Measurements from ENCODE around the gene AFP.

Gene AFP

DNA sequence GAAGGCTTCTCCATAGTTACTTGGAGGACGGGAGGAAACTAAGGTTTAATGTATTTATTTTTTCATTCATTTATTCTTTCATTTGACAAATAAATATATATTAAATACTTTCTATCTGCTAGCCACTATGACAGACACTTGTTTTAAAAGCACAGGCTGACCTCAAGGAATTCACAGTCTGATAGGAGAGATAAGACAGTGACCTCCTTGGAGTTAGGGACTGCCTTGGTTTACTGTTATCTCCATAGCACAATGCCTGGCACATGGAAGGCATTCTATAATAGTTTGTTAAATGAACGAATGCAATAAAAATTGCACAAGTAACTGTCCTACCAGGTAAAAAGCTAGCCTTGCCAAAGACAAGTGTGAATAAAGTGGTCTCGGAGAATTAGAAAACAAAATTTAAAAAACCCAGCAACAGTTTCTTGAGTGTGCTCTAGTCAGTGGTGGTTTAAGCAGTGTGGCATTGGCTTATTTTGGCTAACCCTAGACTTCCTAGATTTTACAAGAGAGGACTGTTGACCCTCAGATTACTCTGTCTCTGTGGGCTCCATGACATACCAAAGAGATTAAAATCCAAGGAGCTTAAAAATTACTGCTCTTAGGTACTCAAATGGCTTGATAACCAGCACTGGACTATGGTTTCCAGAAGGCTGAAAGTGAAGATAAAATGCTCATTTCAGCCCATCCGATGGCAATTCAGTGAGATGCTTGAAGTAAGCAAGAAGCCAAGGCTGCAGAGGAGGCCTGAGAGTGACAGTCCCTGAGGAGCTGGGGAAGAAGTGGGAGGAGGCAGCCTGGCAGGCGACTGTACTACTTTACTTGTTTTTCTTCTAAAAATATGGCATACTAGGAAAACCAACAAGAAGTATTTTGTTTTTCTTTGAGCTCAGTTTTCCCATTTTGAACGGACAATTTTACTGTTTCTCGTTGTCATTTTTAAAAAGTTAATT lies 9.6 kb downstream of the AFP start:
- no peak overlapping the region for H3K9ac ChIP-seq (ENCODE audit: low read depth, low read length)
- no peaks in the 10 kb centered on the region for H3K79me2 ChIP-seq (ENCODE audit: insufficient read depth, low read length)
- no peaks in the 10 kb centered on the region for H3K27me3 ChIP-seq (ENCODE audit: insufficient read depth, low read length, poor library complexity)
- no peak overlapping the region for H3K4me2 ChIP-seq (ENCODE audit: insufficient read depth, low read length)
- H4K20me1 ChIP-seq (ENCODE audit: insufficient read depth, low read length), result no peaks in the 10 kb centered on the region
- H2AFZ ChIP-seq (ENCODE audit: low read depth, low read length), result no peak overlapping the region
- DNase-seq (no peak), ATAC-seq (ENCODE audit: insufficient read depth, low read depth) (no peak)
- H3K4me3 ChIP-seq (ENCODE audit: low read depth in 1 of 2, low read length in 2 of 2), result no peak overlapping the region
- H3K27ac ChIP-seq (ENCODE audit: low read length), result no peak overlapping the region
- no peaks in the 10 kb centered on the region for H3K4me1 ChIP-seq (ENCODE audit: insufficient read depth, low read length)
- no peak for TF ChIP-seq EZH2 (IDR thresholded peaks at IDR 0.05; ENCODE audit: borderline replicate concordance, low read depth, low read length, severe bottlenecking)
- TF ChIP-seq, protein P1, sequence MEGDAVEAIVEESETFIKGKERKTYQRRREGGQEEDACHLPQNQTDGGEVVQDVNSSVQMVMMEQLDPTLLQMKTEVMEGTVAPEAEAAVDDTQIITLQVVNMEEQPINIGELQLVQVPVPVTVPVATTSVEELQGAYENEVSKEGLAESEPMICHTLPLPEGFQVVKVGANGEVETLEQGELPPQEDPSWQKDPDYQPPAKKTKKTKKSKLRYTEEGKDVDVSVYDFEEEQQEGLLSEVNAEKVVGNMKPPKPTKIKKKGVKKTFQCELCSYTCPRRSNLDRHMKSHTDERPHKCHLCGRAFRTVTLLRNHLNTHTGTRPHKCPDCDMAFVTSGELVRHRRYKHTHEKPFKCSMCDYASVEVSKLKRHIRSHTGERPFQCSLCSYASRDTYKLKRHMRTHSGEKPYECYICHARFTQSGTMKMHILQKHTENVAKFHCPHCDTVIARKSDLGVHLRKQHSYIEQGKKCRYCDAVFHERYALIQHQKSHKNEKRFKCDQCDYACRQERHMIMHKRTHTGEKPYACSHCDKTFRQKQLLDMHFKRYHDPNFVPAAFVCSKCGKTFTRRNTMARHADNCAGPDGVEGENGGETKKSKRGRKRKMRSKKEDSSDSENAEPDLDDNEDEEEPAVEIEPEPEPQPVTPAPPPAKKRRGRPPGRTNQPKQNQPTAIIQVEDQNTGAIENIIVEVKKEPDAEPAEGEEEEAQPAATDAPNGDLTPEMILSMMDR (IDR thresholded peaks at IDR 0.05; ENCODE audit: borderline replicate concordance, extremely low read depth, low read length, poor library complexity, severe bottlenecking), result no peak
- H3K9me3 ChIP-seq (ENCODE audit: insufficient read depth, low read length, severe bottlenecking), result no peaks in the 10 kb centered on the region
- H3K36me3 ChIP-seq (ENCODE audit: insufficient read depth, low read length), result no peaks in the 10 kb centered on the region

DNA sequence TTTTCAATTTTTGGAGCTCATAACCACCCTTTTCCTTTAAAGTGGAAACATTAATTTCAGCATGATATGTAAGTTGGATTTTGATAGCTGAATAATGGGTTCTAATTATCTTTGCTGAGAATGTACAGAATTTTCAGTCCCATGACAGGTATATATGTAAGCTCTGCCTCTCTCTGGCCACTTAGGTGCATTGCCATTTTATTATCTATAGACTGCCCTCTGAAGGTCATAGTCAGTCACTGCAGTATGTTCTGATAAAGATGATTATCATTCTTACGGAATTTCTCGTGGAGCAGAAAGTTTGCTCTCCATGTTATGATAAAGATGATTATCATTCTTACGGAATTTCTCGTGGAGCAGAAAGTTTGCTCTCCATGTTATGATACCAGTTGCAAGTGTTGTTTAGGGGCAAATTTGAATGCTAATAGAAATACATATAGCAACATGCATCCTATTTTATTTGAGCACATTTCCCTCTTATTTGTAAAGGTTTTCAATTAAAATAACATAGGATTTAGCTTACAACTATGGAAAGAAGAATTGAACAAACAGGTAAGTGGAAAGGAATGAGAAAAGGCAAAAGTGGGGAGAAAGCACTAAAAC lies 10.4 kb downstream of the AFP start:
- Histone ChIP-seq H3K27ac (ENCODE audit: low read length) (no peak overlapping the region), H3K4me1 (ENCODE audit: insufficient read depth, low read length) (no peaks in the 10 kb centered on the region), H4K20me1 (ENCODE audit: insufficient read depth, low read length) (no peaks in the 10 kb centered on the region), H3K79me2 (ENCODE audit: insufficient read depth, low read length) (no peaks in the 10 kb centered on the region), H2AFZ (ENCODE audit: low read depth, low read length) (no peak overlapping the region), H3K4me3 (ENCODE audit: low read depth in 1 of 2, low read length in 2 of 2) (no peak overlapping the region), H3K9ac (ENCODE audit: low read depth, low read length) (no peak overlapping the region), H3K4me2 (ENCODE audit: insufficient read depth, low read length) (no peak overlapping the region), H3K36me3 (ENCODE audit: insufficient read depth, low read length) (no peaks in the 10 kb centered on the region), H3K9me3 (ENCODE audit: insufficient read depth, low read length, severe bottlenecking) (no peaks in the 10 kb centered on the region), H3K27me3 (ENCODE audit: insufficient read depth, low read length, poor library complexity) (no peaks in the 10 kb centered on the region)
- ATAC-seq (ENCODE audit: insufficient read depth, low read depth) (peak; percentile 89), DNase-seq (peak; percentile 18)
- TF ChIP-seq, protein P1 (IDR thresholded peaks at IDR 0.05; ENCODE audit: borderline replicate concordance, extremely low read depth, low read length, poor library complexity, severe bottlenecking), result peak; percentile 87
- TF ChIP-seq EZH2 (IDR thresholded peaks at IDR 0.05; ENCODE audit: borderline replicate concordance, low read depth, low read length, severe bottlenecking), result no peak

DNA sequence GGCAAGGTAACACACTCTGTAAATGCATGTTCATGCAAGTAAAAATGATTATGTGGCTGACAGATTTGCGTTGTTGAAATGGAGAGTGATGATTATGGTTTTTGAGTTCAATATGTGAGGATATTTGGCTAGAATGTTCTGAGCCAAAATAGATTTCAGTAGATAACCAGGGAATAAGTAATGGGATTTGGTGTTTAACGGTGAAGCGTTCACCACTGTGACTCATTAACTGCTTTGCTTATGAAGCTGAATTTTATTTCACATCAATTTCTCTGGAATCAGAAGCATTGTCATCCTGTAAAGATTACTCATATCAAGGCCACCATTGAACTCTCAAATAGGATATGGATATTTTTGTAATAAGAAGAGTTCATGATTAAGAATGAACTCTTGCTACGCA lies 11.7 kb downstream of the AFP start:
- H3K9me3 ChIP-seq (ENCODE audit: insufficient read depth, low read length, severe bottlenecking), result no peaks in the 10 kb centered on the region
- H2AFZ ChIP-seq (ENCODE audit: low read depth, low read length), result no peak overlapping the region
- H3K4me1 ChIP-seq (ENCODE audit: insufficient read depth, low read length), result no peaks in the 10 kb centered on the region
- H3K4me2 ChIP-seq (ENCODE audit: insufficient read depth, low read length), result no peak overlapping the region
- H3K27me3 ChIP-seq (ENCODE audit: insufficient read depth, low read length, poor library complexity), result no peaks in the 10 kb centered on the region
- H3K36me3 ChIP-seq (ENCODE audit: insufficient read depth, low read length), result no peaks in the 10 kb centered on the region
- H3K27ac ChIP-seq (ENCODE audit: low read length), result no peak overlapping the region
- ATAC-seq (ENCODE audit: insufficient read depth, low read depth) (no peak), DNase-seq (no peak)
- H3K79me2 ChIP-seq (ENCODE audit: insufficient read depth, low read length), result no peaks in the 10 kb centered on the region
- no peak overlapping the region for H3K9ac ChIP-seq (ENCODE audit: low read depth, low read length)
- TF ChIP-seq EZH2 (IDR thresholded peaks at IDR 0.05; ENCODE audit: borderline replicate concordance, low read depth, low read length, severe bottlenecking), result no peak
- TF ChIP-seq, protein P1 (IDR thresholded peaks at IDR 0.05; ENCODE audit: borderline replicate concordance, extremely low read depth, low read length, poor library complexity, severe bottlenecking), result no peak
- H3K4me3 ChIP-seq (ENCODE audit: low read depth in 1 of 2, low read length in 2 of 2), result no peak overlapping the region
- no peaks in the 10 kb centered on the region for H4K20me1 ChIP-seq (ENCODE audit: insufficient read depth, low read length)
